Measurements from ENCODE around the gene COLEC12.

COLEC12 gene

GRCh38 chr18:500632-501405 is at the start of gene COLEC12:
Gene COLEC12, minus strand, starts transcription at chr18:500701. Its CDS starts 187 bp downstream, at chr18:500514.
- DNase-seq = no peak

GRCh38 chr18:549967-550366 is 49.5 kb upstream of the COLEC12 start:
- DNase-seq = no peak

- no peak for DNase-seq
Observed at GRCh38 chr18:543447-544078, 43.1 kb upstream of the COLEC12 start.

GRCh38 chr18:533995-534601 is 33.6 kb upstream of the COLEC12 start:
- DNase-seq = no peak

GRCh38 chr18:532632-533031 is 32.1 kb upstream of the COLEC12 start:
- DNase-seq = no peak

- DNase-seq = no peak
Observed at GRCh38 chr18:532018-532417, 31.5 kb upstream of the COLEC12 start.

- DNase-seq = no peak
Observed at GRCh38 chr18:527146-527545, 26.6 kb upstream of the COLEC12 start.

GRCh38 chr18:526681-527080 is 26.2 kb upstream of the COLEC12 start:
- no peak for DNase-seq

GRCh38 chr18:525036-525797 is 24.7 kb upstream of the COLEC12 start:
- no peak for DNase-seq

GRCh38 chr18:524466-524865 is 24.0 kb upstream of the COLEC12 start:
- no peak for DNase-seq

- DNase-seq = no peak
Observed at GRCh38 chr18:523561-523960, 23.1 kb upstream of the COLEC12 start.

- no peak for DNase-seq
Observed at GRCh38 chr18:519019-519879, 18.7 kb upstream of the COLEC12 start.

- no peak for DNase-seq
Observed at GRCh38 chr18:518081-518480, 17.6 kb upstream of the COLEC12 start.

GRCh38 chr18:515838-516237 is 15.3 kb upstream of the COLEC12 start:
- no peak for DNase-seq

- no peak for DNase-seq
Observed at GRCh38 chr18:515156-515815, 14.8 kb upstream of the COLEC12 start.

- DNase-seq = no peak
Observed at GRCh38 chr18:513826-514530, 13.5 kb upstream of the COLEC12 start.

GRCh38 chr18:512957-513356 is 12.5 kb upstream of the COLEC12 start:
- DNase-seq = no peak

GRCh38 chr18:508835-509234 is 8.3 kb upstream of the COLEC12 start:
- no peak for DNase-seq

- DNase-seq = no peak
Observed at GRCh38 chr18:507636-508035, 7.1 kb upstream of the COLEC12 start.

- no peak for DNase-seq
Observed at GRCh38 chr18:506801-507200, 6.3 kb upstream of the COLEC12 start.

GRCh38 chr18:506264-506663 is 5.8 kb upstream of the COLEC12 start:
- DNase-seq = no peak

Data from CD4-positive, alpha-beta T cell treated with Interleukin-17A for 4 hours (primary cell).